HCT116 (cell line): ENCODE results near the gene FAF2. TPM values are rescaled to one million over a fixed set of nuclear protein-coding genes. Genes with fewer than 3 reads are reported as not detected.

Source experiments
- ATAC-seq: fragments of 200-7000 bp; cut with Tn5 transposase; 2 replicates; pipeline ENCODE4 v1.9.1; 2020; ENCODE audit warnings: mild to moderate bottlenecking, moderate library complexity
- BruUV-seq: library from RNA; stranded (reverse); fragments of 400-500 nt; replicated peaks from 2 replicates; lab custom pipeline; 2021; lab: Mats Ljungman, UMichigan
- CTCF ChIA-PET: fragments of 300-600 bp; sonication (Branson Sonifier 250); formaldehyde crosslinking; loops from one replicate; lab custom pipeline; 2021; ENCODE audit warnings: antibody characterized with exemption; lab: Charles Lee
- POLR2A ChIA-PET: fragments of 300-600, 350-600 bp; sonication (Branson Sonifier 250); formaldehyde crosslinking; loops from one replicate; lab custom pipeline; 2021; ENCODE audit warnings: antibody characterized with exemption; lab: Charles Lee
- RAD21 ChIA-PET, 2 experiments: fragments of 300-600 bp; sonication (Branson Sonifier 250); formaldehyde crosslinking; loops; one replicate each; lab custom pipeline; 2023; ENCODE audit warnings: low total read pairs in 2 of 2; ENCODE audit not compliant: uncharacterized antibody in 2 of 2, unreplicated experiment in 2 of 2, low non-redundant PET in 1 of 2; lab: Charles Lee
- DNase-seq: peaks from one replicate; pipeline ENCODE4 v3.0.0-alpha.2; 2010; ENCODE audit warnings: low read depth, low spot score
- H2AFZ ChIP-seq: fragments of 200-600 bp; shearing (Covaris generic), sonication (generic); 2 replicates; pipeline ENCODE4 v1.6.1; 2017; ENCODE audit warnings: low read depth, mixed run types, mixed read lengths, antibody characterized with exemption, low read length; ENCODE audit not compliant: poor library complexity, severe bottlenecking
- H3K27ac ChIP-seq: 2 replicates; pipeline ENCODE4 v1.5.1; 2012; ENCODE audit warnings: low read depth, low read length
- H3K27me3 ChIP-seq: fragments of 200-600 bp; sonication (generic); 2 replicates; pipeline ENCODE4 v1.6.1; 2016; ENCODE audit warnings: mixed run types, low read length, mixed read lengths; ENCODE audit not compliant: insufficient read depth
- H3K36me3 ChIP-seq, 2 experiments: fragments of 200-500 bp in 1 of 2; fragments of 200-600 bp in 1 of 2; sonication (Bioruptor generic) in 1 of 2; sonication (generic) in 1 of 2; 2 replicates each; pipeline versions ENCODE4 v1.5.1 to v1.6.1; 2014 to 2016; ENCODE audit warnings: low read length in 2 of 2, inconsistent platforms in 1 of 2, mixed read lengths in 1 of 2, mixed run types in 1 of 2; ENCODE audit not compliant: insufficient read depth in 2 of 2, control insufficient read depth in 1 of 2
- H3K4me1 ChIP-seq, 2 experiments: fragments of 200-600 bp in 1 of 2; sonication (generic) in 1 of 2; 2 replicates each; pipeline versions ENCODE4 v1.5.1 to v1.6.1; 2012 to 2017; ENCODE audit warnings: low read length in 2 of 2, inconsistent platforms in 1 of 2, mild to moderate bottlenecking in 1 of 2, mixed read lengths in 1 of 2, mixed run types in 1 of 2, moderate library complexity in 1 of 2; ENCODE audit not compliant: insufficient read depth in 2 of 2, control insufficient read depth in 1 of 2
- H3K4me2 ChIP-seq: fragments of 200-600 bp; sonication (generic); 2 replicates; pipeline ENCODE4 v1.6.1; 2017; ENCODE audit warnings: mixed run types, low read length, mixed read lengths
- H3K4me3 ChIP-seq, 2 experiments: fragments of 200-600 bp in 1 of 2; sonication (generic) in 1 of 2; replicated peaks in 1 of 2; 2 replicates each; pipeline ENCODE4 v1.5.1; 2011 to 2016; ENCODE audit warnings: low read length in 2 of 2, control low read depth in 1 of 2, low read depth in 1 of 2, mild to moderate bottlenecking in 1 of 2, mixed read lengths in 1 of 2, mixed run types in 1 of 2
- H3K79me2 ChIP-seq: fragments of 200-600 bp; sonication (generic); 2 replicates; pipeline ENCODE4 v1.6.1; 2017; ENCODE audit warnings: mild to moderate bottlenecking, mixed run types, low read length, moderate library complexity, mixed read lengths; ENCODE audit not compliant: insufficient read depth
- H3K9ac ChIP-seq: fragments of 200-600 bp; sonication (generic); 2 replicates; pipeline ENCODE4 v1.6.1; 2016; ENCODE audit warnings: low read length, mixed read lengths
- H3K9me2 ChIP-seq: fragments of 200-600 bp; sonication (generic), shearing (Covaris generic); 2 replicates; pipeline ENCODE4 v1.6.1; 2017; ENCODE audit warnings: mixed run types, mild to moderate bottlenecking, moderate library complexity; ENCODE audit not compliant: insufficient read depth
- H3K9me3 ChIP-seq, 2 experiments: fragments of 200-500 bp in 1 of 2; fragments of 200-600 bp in 1 of 2; sonication (Bioruptor generic) in 1 of 2; sonication (generic) in 1 of 2; 2 replicates each; pipeline ENCODE4 v1.6.1; 2014 to 2017; ENCODE audit warnings: low read length in 2 of 2, mixed read lengths in 2 of 2, inconsistent platforms in 1 of 2, low read depth in 1 of 2, mild to moderate bottlenecking in 1 of 2, mixed run types in 1 of 2, moderate library complexity in 1 of 2; ENCODE audit not compliant: control insufficient read depth in 1 of 2, insufficient read depth in 1 of 2
- H4K20me1 ChIP-seq: fragments of 200-600 bp; sonication (generic), shearing (Covaris generic); 2 replicates; pipeline ENCODE4 v1.6.1; 2017; ENCODE audit warnings: mixed run types, mild to moderate bottlenecking, moderate library complexity; ENCODE audit not compliant: insufficient read depth
- ATF3 ChIP-seq: IDR thresholded peaks from 2 replicates; pipeline ENCODE4 v1.6.1; 2012
- CEBPB ChIP-seq: IDR thresholded peaks from 2 replicates; pipeline ENCODE4 v1.6.1; 2012; ENCODE audit warnings: low read depth
- EGR1 ChIP-seq: IDR thresholded peaks from 2 replicates; pipeline ENCODE4 v1.6.1; 2012; ENCODE audit warnings: low read depth
- REST ChIP-seq: IDR thresholded peaks from 2 replicates; pipeline ENCODE4 v1.6.1; 2012; ENCODE audit warnings: low read depth
- SP1 ChIP-seq: IDR thresholded peaks from 2 replicates; pipeline ENCODE4 v1.6.1; 2012; ENCODE audit warnings: low read depth
- YY1 ChIP-seq: IDR thresholded peaks from 2 replicates; pipeline ENCODE4 v1.6.1; 2011; ENCODE audit warnings: low read length, low read depth, moderate library complexity, mild to moderate bottlenecking; ENCODE audit not compliant: insufficient replicate concordance; ENCODE audit errors: extremely low read depth
- intact Hi-C: fragments of 100-400 bp; cut with micrococcal nuclease; formaldehyde crosslinking; loops from 2 replicates; pipeline ENCODE4 v1.10.0; 2022
- total RNA-seq: library from RNA; stranded (reverse); gene quantifications from one replicate; pipeline ENCODE4 v1.2.1, GENCODE V29; 2021; ENCODE audit not compliant: unreplicated experiment
- TF ChIP-seq, protein P1 (sequence below), 3 experiments: fragments of 200-600 bp in 1 of 3; sonication (generic) in 1 of 3; IDR thresholded peaks in 2 of 3; conservative IDR thresholded peaks in 1 of 3; 2 replicates each; pipeline ENCODE4 v1.5.1; 2012 to 2017; ENCODE audit warnings: low read depth in 2 of 3, low read length in 2 of 3, antibody characterized with exemption in 1 of 3, borderline replicate concordance in 1 of 3, control low read depth in 1 of 3, mild to moderate bottlenecking in 1 of 3, mixed read lengths in 1 of 3, mixed run types in 1 of 3, moderate library complexity in 1 of 3; ENCODE audit not compliant: insufficient read depth in 1 of 3

Gene FAF2
- total RNA-seq, 1 experiment from 2014 or later = 51.9 TPM

DNA sequence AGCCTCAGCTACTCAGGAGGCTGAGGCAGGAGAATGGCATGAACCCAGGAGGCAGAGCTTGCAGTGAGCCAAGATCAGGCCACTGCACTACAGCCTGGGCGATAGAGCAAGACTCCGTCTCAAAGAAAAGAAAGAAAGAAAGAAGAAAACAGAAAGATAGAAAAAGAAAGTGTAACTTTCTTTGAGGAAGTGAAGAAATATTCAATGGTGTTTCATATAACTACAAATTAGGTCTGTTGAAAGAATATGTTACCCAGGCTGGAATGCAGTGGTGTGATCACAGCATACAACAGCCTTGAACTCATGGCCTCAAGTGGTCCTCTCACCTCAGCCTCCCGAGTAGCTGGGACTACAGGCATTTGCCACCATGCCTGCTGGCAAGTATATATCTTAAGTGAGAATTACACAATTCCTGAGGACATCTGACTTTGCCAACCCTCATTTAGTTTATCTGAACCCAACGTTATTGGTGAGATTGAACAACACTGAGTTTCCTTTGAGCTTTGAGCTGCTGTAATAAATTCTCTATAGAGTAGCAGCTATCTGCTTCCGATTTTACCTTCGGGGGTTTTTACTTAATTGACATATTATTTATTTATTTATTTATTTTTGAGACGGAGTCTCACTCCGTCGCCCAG is 2.0 kb upstream of the FAF2 start:
- no TSS peak for BruUV-seq
- Histone ChIP-seq H3K4me1 (peaks cover 4 to 21% of the 10 kb centered on the region in 2 experiments; a peak in 3 of 4 replicates), H4K20me1 (no peaks in the 10 kb centered on the region), H2AFZ (no peak overlapping the region), H3K36me3 (no peaks in the 10 kb centered on the region; a peak in 1 of 4 replicates), H3K9ac (no peak overlapping the region), H3K27ac (no peak overlapping the region), H3K79me2 (peaks cover 29% of the 10 kb centered on the region)
- ATAC-seq (no peak), DNase-seq (no peak)
- ChIA-PET CTCF (no interaction called here), POLR2A (no interaction called here)
- intact Hi-C loops = loop anchor here (5.0 kb wide), 1 partner anchor 91 kb away; the partner anchor contains the start of gene RNF44
- TF ChIP-seq SP1 = no peak
- no peak for TF ChIP-seq CEBPB
- TF ChIP-seq YY1 = no peak
- TF ChIP-seq, protein P1, sequence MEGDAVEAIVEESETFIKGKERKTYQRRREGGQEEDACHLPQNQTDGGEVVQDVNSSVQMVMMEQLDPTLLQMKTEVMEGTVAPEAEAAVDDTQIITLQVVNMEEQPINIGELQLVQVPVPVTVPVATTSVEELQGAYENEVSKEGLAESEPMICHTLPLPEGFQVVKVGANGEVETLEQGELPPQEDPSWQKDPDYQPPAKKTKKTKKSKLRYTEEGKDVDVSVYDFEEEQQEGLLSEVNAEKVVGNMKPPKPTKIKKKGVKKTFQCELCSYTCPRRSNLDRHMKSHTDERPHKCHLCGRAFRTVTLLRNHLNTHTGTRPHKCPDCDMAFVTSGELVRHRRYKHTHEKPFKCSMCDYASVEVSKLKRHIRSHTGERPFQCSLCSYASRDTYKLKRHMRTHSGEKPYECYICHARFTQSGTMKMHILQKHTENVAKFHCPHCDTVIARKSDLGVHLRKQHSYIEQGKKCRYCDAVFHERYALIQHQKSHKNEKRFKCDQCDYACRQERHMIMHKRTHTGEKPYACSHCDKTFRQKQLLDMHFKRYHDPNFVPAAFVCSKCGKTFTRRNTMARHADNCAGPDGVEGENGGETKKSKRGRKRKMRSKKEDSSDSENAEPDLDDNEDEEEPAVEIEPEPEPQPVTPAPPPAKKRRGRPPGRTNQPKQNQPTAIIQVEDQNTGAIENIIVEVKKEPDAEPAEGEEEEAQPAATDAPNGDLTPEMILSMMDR (IDR thresholded peaks at IDR 0.05 in 2 of 3, conservative IDR thresholded peaks at IDR 0.05 in 1 of 3; ENCODE audit: borderline replicate concordance in 1 of 3, insufficient read depth in 1 of 3, low read depth in 2 of 3, low read length in 2 of 3) = no peak
- TF ChIP-seq ATF3 = no peak
- TF ChIP-seq REST = no peak
- no peak for TF ChIP-seq EGR1
- TF ChIP-seq, all 23 proteins: peak for 0
- no peak overlapping the region for H3K4me3 ChIP-seq
- no peaks in the 10 kb centered on the region for H3K9me2 ChIP-seq
- no peaks in the 10 kb centered on the region for H3K27me3 ChIP-seq
- RAD21 ChIA-PET = no interaction called here
- H3K4me2 ChIP-seq = no peak overlapping the region
- no peaks in the 10 kb centered on the region for H3K9me3 ChIP-seq
